Measurements from ENCODE around the gene DCAF15.
"Not testable (repeated sequence)": the region's sequence is repeated elsewhere in the genome, so short reads cannot be mapped to it uniquely, and the experiment has no call there.

DCAF15 gene

DNA sequence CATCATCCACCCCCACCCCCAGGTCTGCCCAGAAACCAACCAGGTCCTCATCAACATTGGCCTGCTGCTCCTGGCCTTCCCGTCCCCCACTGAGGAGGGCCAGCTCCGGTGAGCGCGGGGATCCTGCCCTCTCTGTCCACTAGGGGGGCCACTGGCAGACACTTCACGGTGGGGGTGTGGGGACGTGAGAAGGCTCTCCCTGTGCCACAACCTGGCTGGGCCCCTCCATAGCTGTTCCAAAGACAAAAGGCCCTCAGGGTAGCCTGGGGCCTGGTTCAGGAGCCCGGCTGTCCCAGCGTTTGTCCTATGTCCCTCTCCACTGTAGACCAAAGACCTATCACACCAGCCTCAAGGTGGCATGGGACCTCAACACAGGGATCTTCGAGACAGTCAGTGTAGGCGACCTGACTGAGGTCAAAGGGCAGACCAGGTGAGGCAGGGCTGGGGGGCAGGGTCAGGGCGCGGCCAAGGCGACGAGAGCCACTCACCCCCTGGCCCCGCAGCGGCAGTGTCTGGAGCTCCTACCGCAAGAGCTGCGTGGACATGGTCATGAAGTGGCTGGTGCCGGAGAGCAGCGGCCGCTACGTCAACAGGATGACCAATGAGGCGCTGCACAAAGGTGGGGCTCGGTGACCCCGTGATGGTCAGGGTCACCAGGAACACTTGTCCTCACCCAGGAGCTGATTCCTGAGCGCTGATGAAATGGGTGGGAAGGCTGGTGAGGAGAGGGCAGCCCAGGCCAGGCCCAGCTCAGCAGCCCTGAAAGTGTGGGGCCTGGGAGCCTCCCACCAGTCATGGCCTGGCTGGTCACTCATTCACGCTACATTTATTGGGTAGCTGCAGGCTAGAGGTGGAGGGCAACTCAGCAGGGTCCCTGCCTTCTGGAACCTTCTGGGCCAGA is 7.9 kb downstream of the DCAF15 start:
- DNase-seq (ENCODE audit: low read depth), result no peak

- no peak for DNase-seq (ENCODE audit: low read depth)
These were observed 8.8 kb downstream of the DCAF15 start for GRCh38 chr19:13960863-13961784.

DNA sequence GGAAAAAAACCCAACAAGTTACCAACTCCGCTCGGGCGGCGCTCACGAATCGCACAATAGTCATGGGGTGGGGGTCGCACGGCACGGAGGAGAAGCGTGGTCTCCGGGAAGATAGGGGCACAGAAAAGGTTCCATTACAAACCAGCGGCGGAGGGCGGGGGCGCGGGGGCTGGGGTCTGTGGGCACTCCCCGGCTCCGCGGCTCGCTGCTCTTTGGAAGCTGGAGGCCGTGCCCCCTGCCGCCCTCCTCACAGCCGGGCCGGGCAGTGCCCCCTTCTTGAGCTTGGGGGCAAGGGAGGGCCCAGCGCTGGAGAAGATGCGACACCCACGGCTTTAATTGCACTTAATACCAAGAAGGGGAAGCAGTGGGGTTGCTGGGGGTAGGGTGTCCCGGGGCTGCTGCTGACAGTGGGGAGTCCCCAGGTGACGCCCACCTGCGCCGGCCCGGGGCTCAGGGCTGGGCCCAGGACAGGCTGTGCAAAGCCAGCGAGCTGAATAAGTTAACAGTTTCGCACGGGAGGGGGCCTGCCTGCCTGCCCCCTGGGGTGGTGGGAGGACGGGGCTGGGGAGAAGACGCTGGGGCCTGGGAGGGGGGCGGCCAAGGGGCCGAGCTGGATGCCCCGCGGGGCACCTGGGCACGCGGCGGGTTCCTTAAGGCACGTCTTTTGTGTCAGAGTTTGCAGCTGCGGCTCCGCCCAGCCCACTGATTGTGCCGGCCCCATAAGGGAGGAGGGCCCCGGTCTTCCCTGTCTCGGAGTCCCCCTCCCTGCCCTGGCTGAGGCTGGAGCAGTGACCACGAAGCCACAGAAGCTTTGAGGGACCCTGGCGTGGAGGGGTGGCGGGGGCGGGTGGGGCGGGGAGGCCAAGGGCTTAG is 9.8 kb downstream of the DCAF15 start:
- DNase-seq (ENCODE audit: low read depth), result peak; percentile 20

GRCh38 chr19:13962699-13963602 is 10.6 kb downstream of the DCAF15 start:
- peak; percentile 35 for DNase-seq (ENCODE audit: low read depth)

GRCh38 chr19:13963603-13964105 is 11.3 kb downstream of the DCAF15 start:
- no peak for DNase-seq (ENCODE audit: low read depth)

DNA sequence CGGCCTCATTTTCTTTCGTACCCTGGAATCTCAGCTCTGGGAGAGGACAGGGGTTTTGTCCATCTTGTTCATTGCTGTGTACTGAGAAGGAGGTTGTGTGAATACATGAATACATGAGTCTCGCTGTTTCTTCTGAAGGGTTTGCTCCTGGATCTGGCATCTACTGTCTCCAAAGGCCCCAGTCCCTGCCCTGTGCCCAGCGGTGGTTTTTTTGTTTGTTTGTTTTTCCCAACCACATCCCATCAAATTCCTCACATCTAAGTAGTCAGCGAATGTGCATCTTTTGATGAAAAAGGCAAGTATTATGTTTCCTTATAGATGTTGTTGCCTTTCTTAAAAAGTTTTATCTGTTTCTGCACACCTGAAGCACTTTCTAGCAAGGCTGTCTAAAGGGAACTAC is 12.5 kb downstream of the DCAF15 start:
- peak; percentile 80 for DNase-seq (ENCODE audit: low read depth)

- no peak for DNase-seq (ENCODE audit: low read depth)
These were observed 13.1 kb downstream of the DCAF15 start for GRCh38 chr19:13965377-13965896.

DNA sequence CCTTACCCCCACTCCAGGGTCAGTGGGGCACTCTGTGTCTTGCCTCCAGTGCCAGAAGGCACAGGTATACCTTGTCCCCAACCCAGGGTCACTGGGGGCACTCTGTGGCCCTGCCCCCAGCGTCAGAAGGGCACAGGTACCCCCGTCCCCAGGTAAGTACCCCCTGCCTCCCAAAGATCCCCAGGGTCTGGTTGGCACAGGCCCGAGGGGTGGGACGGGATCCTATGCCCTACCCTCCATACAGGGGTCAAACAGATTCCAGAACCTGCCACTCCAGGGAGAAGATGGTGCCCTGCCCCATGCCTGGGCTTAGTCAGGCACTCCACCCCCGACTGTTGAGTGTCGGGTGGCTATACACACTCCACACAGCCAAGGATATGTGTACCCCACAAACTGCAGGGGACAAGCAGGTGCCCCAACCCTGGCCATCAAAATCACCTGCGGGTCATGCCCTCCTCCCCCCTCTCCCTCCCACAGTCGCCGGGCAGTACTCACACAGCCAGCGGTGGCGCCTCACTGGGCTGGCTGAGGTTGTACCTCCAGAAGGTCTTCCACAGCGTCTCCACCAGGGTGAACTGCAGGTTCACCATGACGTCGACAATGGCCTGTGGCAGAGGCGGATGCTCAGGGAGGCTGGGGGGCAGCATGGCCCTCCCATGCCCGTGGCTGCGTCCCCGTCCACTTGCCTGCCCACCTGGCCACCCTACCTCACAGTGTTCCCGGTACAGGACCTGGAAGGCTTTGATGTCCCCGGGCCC is 13.8 kb downstream of the DCAF15 start:
- DNase-seq (ENCODE audit: low read depth), result no peak

DNA sequence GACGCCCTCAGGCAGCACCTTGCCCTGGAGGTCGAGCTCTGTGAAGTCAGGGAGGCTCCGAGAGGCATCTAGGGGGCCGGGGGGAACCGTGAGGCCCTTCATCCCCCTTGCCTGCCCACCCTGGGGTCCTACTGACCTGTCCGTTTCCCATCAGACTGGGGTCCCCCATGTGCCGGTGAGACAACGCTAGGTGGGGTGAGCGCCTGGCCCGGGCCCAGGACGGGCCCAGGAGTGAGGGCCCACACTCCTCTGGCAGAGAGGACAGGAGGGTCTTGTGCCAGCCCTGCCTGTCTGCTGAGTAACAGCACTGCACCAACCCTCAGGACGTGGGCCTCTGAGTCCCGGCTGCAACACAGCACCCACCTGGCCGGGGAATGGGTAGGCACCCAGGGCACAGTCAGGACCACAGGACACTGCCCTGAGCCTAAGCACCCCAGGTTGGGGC is 14.4 kb downstream of the DCAF15 start:
- DNase-seq (ENCODE audit: low read depth), result no peak

DNA sequence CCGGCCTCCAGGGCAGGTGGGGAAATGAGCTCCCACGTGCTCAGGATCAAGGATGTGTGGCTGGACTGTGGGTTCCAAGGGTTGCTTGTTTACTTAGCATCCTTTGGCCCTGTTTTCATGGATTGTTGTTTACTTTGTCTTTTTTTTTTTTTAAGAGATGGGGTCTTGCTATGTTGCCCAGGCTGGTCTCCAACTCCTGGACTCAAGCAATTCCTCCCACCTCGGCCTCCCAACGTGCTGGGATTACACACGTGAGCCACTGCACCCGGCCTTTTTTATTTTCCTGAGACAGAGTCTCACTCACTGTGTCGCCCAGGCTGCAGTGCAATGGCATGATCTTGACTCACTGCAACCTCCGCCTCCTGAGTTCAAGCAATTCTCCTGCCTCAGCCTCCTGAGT is 14.9 kb downstream of the DCAF15 start:
- not testable (repeated sequence) for DNase-seq (ENCODE audit: low read depth)

DNA sequence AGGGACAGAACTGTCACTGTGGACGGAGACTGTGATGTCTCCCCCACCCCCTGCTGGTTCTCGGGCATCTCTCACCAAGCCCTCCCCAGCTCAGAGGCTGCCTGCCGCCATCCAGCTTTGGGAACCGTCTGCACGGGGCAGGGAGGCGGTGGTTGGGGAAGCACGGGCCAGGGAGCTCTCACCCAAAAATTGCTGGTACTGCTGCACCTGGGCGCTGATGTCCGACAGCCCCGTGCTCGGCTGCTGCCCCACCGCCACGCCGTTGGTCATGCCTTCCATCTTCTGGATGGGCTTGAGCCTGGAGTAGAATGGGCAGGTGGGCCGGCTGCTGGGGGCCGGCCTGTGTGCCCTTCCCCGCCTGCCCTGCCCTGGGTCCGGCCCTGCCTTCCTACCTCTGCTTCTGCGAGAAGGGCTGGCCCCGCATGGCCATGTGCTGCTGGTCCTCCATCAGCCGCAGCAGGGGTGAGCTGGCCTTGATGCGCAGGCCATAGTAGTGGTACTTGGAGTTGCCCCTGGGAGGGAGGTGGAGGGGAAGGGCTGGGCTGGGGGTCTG is 16.1 kb downstream of the DCAF15 start:
- no peak for DNase-seq (ENCODE audit: low read depth)

DNA sequence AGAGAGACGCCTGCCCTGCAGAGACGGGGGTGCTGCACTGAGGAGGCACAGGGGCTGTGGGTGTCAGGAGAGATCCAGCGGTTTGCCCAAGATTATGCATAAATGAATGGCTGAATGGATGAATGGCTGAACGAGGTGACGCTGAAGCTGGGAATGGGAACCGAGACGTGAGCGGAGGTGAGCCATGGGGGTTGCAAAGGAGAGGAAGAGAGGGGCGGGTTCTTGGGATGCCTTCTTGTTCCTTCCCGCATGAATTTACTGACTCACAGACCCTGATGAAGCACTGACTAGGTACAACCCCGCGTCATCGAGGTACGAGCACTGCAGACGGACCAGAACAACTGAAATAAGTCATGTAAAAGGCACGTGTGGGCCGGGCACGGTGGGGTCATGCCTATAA is 16.7 kb downstream of the DCAF15 start:
- DNase-seq (ENCODE audit: low read depth), result no peak

GRCh38 chr19:13969897-13970296 is 17.6 kb downstream of the DCAF15 start:
- DNase-seq (ENCODE audit: low read depth), result no peak

DNA sequence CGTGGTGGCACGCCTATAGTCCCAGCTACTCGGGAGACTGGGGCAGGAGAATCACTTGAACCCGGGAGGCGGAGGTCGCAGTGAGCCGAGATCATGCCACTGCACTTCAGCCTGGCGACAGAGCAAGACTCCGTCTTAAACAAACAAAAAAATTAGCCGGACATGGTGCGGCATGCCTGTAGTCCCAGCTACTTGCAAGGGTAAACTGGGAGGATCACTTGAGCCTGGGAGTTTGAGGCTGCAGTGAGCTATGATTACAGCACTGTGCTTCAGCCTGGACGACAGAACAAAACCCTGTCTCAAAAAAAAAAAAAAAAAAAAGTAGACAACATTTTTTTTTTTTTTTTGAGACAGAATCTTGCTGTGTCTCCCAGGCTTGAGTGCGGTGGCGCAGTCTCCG is 19.6 kb downstream of the DCAF15 start:
- DNase-seq (ENCODE audit: low read depth), result not testable (repeated sequence)

DNA sequence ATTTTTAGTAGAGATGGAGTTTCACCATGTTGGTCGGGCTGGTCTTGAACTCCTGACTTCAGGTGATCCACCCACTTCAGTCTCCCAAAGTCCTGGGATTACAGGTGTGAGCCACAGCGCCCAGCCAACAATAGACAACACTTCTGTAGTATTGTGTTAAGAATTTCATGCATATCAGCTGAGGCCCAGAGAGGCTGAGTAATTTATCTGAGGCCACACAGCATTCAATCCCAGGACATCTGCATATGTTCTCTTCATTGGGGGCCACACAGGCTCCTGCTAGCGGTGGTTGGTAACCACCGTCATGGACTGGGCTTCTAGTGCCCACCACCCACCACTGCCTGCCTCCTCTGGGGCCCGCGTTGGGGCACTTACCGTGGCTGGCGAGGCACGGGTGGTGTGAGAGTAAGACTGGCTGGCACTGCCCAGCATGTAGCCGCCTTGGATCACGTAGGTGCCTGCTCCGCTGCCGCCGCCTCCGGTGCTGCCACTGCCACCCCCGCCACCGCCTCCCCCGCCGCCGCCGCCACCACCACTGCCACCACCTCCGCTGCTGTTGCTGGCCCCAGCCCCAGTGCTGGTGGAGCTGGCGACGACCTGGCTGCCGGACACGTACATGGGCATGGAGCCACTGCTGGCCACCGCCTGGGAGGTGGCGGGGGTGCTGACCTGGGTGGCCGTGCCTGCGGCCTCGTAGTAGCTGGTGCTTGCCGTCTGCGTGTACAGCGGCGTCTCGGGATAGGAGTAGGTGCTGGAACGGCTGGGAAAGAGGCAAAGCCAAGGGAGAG is 20.3 kb downstream of the DCAF15 start:
- no peak for DNase-seq (ENCODE audit: low read depth)

DNA sequence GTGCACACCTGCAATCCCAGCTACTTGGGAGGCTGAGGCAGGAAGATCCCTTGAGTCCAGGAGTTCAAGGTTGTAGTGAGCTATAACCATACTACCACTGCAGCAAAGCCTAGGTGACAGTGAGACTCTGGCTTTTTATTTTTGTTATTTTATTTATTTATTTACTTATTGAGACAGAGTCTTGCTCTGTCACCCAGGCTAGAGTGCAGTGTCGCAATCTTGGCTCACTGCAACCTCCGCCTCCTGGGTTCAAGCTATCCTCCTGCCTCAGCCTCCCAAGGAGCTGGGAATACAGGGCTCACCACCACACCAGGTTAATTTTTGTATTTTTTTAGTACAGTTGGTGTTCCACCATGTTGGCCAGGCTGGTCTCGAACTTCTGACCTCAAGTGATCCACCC is 21.2 kb downstream of the DCAF15 start:
- DNase-seq (ENCODE audit: low read depth), result not testable (repeated sequence)

DNA sequence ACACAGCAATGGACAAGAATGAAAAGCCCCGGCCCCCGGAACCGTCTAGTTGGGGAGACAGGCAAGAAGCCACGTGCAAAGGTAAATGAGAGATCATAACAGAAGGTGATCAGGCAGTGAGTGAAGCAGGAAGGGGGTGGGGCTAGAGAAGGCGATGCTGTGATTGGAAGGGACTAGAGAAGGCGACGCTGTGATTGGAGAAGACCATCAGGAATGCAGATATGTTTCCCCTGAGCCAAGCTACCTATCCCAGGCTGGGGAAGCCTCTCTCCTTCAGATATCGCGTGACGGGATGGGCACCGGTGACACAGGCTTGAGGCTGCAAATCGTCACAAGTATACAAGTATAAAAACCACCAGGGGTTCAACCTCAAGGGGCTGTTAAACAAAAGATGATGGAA is 21.8 kb downstream of the DCAF15 start:
- DNase-seq (ENCODE audit: low read depth), result peak; percentile 24

DNA sequence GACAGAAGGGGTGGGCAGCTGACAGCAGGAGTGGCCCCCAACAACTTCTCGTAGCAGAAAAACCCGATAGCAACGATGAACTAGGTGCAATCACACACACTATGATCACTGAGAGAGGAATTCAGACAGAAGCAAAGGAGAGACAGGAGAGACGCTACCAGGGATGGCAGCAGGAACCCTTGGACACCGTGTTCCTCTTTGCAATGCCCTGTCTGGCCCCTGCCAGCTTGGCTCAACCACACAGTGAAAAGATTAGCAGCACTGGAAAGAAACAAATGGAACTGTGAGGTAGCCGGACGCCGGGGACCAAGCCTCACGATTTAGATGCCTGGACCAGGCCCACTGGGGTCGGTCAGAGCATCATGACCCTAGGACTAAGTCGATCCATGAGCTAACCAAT is 23.6 kb downstream of the DCAF15 start:
- no peak for DNase-seq (ENCODE audit: low read depth)

Data from EH (cell line).